Dendritic cell treated with granulocyte-macrophage colony-stimulating factor and Interleukin-4, amounts not matched to agents 40 ng/mL and 50 ng/mL, for 4 days (primary cell): ENCODE results near the gene EYA2.
"Not testable (repeated sequence)": the region's sequence is repeated elsewhere in the genome, so short reads cannot be mapped to it uniquely, and the experiment has no call there.

ENCODE experiments used
- H3K27ac Mint-ChIP-seq: one replicate; pipeline ENCODE4 v1.8.0; 2022; ENCODE audit warnings: mild to moderate bottlenecking, mixed read lengths
- H3K27me3 Mint-ChIP-seq: one replicate; pipeline ENCODE4 v1.8.0; 2022; ENCODE audit warnings: mild to moderate bottlenecking, mixed read lengths
- H3K36me3 Mint-ChIP-seq: one replicate; pipeline ENCODE4 v1.8.0; 2022; ENCODE audit warnings: low read depth, mixed read lengths
- H3K4me1 Mint-ChIP-seq: one replicate; pipeline ENCODE4 v1.8.0; 2022; ENCODE audit warnings: low read depth, mixed read lengths
- H3K4me3 Mint-ChIP-seq: one replicate; pipeline ENCODE4 v1.8.0; 2022; ENCODE audit warnings: mild to moderate bottlenecking, moderate library complexity, mixed read lengths
- H3K9me3 Mint-ChIP-seq: one replicate; pipeline ENCODE4 v1.8.0; 2022; ENCODE audit warnings: mixed read lengths
- intact Hi-C: fragments of 100-400 bp; cut with micrococcal nuclease; formaldehyde crosslinking; loops from one replicate; pipeline ENCODE4 v1.15.0; 2022

Gene EYA2

DNA sequence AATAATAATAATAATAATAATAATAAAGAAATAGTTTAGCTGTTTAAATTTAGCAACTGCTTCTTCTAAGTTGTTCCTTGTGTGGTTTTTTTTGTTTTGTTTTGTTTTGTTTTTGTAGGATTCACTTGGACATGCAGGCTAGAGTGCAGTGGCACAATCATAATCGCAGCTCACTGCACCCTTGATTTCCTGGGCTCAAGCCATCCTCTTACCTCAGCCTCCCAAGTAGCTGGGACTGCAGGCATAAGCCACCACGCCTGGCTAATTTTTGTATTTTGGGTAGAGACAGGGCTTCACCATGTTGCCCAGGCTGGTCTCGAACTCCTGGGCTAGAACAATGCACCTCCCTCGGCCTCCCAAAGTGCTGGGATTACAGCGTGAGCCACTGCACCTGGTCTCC is 15.3 kb upstream of the EYA2 start:
- H3K36me3 Mint-ChIP-seq = no peaks in the 10 kb centered on the region
- intact Hi-C loops = no loop called here
- no peaks in the 10 kb centered on the region for H3K4me1 Mint-ChIP-seq
- no peaks in the 10 kb centered on the region for H3K9me3 Mint-ChIP-seq
- no peak overlapping the region for H3K27ac Mint-ChIP-seq
- no peak overlapping the region for H3K4me3 Mint-ChIP-seq
- peaks cover 25% of the 10 kb centered on the region for H3K27me3 Mint-ChIP-seq

GRCh38 chr20:46879963-46880362 is 14.7 kb upstream of the EYA2 start:
- peaks cover 20% of the 10 kb centered on the region for H3K27me3 Mint-ChIP-seq
- H3K27ac Mint-ChIP-seq, H3K36me3 Mint-ChIP-seq, intact Hi-C loops, H3K4me3 Mint-ChIP-seq, H3K4me1 Mint-ChIP-seq, H3K9me3 Mint-ChIP-seq: not testable (repeated sequence)

GRCh38 chr20:46883892-46884291 is 10.8 kb upstream of the EYA2 start:
- intact Hi-C loops = no loop called here
- Mint-ChIP-seq H3K27me3 (peaks cover 24% of the 10 kb centered on the region), H3K27ac (no peak overlapping the region), H3K4me3 (no peak overlapping the region), H3K4me1 (no peaks in the 10 kb centered on the region), H3K9me3 (no peaks in the 10 kb centered on the region), H3K36me3 (no peaks in the 10 kb centered on the region)

DNA sequence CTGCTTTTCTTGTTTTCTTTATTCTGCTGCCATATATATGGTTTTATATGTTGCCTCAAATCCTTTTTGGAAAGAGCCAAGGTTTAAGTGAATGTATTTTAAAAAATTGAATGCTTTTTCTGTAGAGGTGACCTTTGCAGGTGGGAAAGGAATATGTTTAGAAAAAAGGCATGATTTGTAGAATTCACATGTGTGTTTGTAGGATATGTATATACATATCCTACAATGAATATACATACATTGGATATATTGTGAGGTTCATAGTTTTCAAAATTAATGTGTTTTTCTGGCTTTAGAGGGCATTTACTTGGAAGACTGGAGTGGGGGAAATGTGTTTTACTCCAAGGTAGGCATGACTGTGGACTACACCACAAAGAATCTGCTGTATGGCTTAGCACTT is 4.0 kb upstream of the EYA2 start:
- no peaks in the 10 kb centered on the region for H3K4me1 Mint-ChIP-seq
- peaks cover 10% of the 10 kb centered on the region for H3K9me3 Mint-ChIP-seq
- peaks cover 57% of the 10 kb centered on the region for H3K27me3 Mint-ChIP-seq
- H3K4me3 Mint-ChIP-seq = no peak overlapping the region
- no peaks in the 10 kb centered on the region for H3K36me3 Mint-ChIP-seq
- no peak overlapping the region for H3K27ac Mint-ChIP-seq
- intact Hi-C loops = no loop called here

- H3K27ac Mint-ChIP-seq = no peak overlapping the region
- intact Hi-C loops = no loop called here
- peaks cover 10% of the 10 kb centered on the region for H3K9me3 Mint-ChIP-seq
- peaks cover 75% of the 10 kb centered on the region for H3K27me3 Mint-ChIP-seq
- H3K36me3 Mint-ChIP-seq = no peaks in the 10 kb centered on the region
- no peaks in the 10 kb centered on the region for H3K4me1 Mint-ChIP-seq
- H3K4me3 Mint-ChIP-seq = no peak overlapping the region
Observed at GRCh38 chr20:46893051-46893450, 1.6 kb upstream of the EYA2 start.

GRCh38 chr20:46893877-46894578 is 615 bp upstream of the EYA2 start:
- Mint-ChIP-seq H3K4me3 (no peak overlapping the region), H3K27me3 (peaks cover 74% of the 10 kb centered on the region), H3K36me3 (no peaks in the 10 kb centered on the region), H3K4me1 (no peaks in the 10 kb centered on the region), H3K27ac (no peak overlapping the region), H3K9me3 (peaks cover 10% of the 10 kb centered on the region)
- intact Hi-C loops = no loop called here

GRCh38 chr20:46894971-46895905 is 595 bp downstream of the EYA2 start:
- H3K9me3 Mint-ChIP-seq = peaks cover 10% of the 10 kb centered on the region

DNA sequence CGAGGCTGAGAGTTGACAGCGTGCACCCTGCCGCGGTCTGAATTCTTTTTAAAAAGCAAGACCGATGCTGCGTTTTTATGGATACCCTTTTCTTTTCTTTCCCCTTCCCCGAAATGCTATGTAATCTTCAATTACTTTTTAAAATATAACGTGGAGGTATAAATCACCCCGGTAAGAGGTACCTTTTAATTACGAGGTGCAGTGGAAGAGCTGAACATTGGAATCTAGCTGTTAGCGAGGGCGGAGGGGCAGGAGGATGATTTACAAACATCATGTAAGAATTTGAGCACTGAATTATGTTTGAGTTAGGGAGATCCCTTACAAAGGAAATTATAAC is 1.2 kb downstream of the EYA2 start:
- Mint-ChIP-seq H3K27ac (no peak overlapping the region), H3K27me3 (peaks cover 68% of the 10 kb centered on the region), H3K9me3 (peaks cover 5% of the 10 kb centered on the region), H3K4me3 (no peak overlapping the region), H3K4me1 (peaks cover 10% of the 10 kb centered on the region), H3K36me3 (no peaks in the 10 kb centered on the region)
- intact Hi-C loops = no loop called here

More at GRCh38 chr20:46894971-46895905, 595 bp downstream of the EYA2 start:
- H3K4me1 Mint-ChIP-seq = peaks cover 10% of the 10 kb centered on the region
- peaks cover 69% of the 10 kb centered on the region for H3K27me3 Mint-ChIP-seq
- no peak overlapping the region for H3K4me3 Mint-ChIP-seq
- no peaks in the 10 kb centered on the region for H3K36me3 Mint-ChIP-seq
- intact Hi-C loops = no loop called here
- H3K27ac Mint-ChIP-seq = no peak overlapping the region

GRCh38 chr20:46897328-46897880 is 2.8 kb downstream of the EYA2 start:
- no peak overlapping the region for H3K27ac Mint-ChIP-seq
- no peak overlapping the region for H3K4me3 Mint-ChIP-seq
- H3K4me1 Mint-ChIP-seq = peaks cover 10% of the 10 kb centered on the region
- H3K9me3 Mint-ChIP-seq = no peaks in the 10 kb centered on the region
- intact Hi-C loops = no loop called here
- H3K27me3 Mint-ChIP-seq = peaks cover 71% of the 10 kb centered on the region
- H3K36me3 Mint-ChIP-seq = no peaks in the 10 kb centered on the region

- Mint-ChIP-seq H3K4me3 (no peak overlapping the region), H3K27ac (no peak overlapping the region), H3K27me3 (peaks cover 67% of the 10 kb centered on the region), H3K36me3 (no peaks in the 10 kb centered on the region), H3K9me3 (no peaks in the 10 kb centered on the region), H3K4me1 (peaks cover 10% of the 10 kb centered on the region)
- intact Hi-C loops = no loop called here
Observed at GRCh38 chr20:46898423-46898822, 3.8 kb downstream of the EYA2 start.

DNA sequence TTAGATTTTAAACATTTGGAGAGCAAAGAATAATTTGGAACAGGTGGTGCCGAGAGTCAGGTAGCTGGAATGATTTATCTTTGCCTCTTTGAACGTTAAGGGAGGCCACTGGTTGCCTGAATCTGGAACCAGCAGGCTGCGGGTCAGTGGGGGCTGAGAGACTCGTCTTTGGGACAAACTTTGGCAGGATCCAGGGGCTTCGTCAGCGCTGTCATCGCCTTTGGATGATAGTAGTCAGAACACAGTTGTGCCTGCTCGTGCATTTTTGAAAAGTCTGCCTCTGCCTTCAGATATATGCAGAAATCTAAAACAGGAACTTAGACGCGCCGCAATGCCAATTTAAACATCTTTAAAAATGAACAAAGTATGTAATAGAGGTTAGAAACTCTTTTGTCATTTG is 5.0 kb downstream of the EYA2 start:
- H3K36me3 Mint-ChIP-seq = no peaks in the 10 kb centered on the region
- peak overlapping the region; percentile 27 for H3K27ac Mint-ChIP-seq
- no peak overlapping the region for H3K4me3 Mint-ChIP-seq
- peaks cover 57% of the 10 kb centered on the region for H3K27me3 Mint-ChIP-seq
- no peaks in the 10 kb centered on the region for H3K9me3 Mint-ChIP-seq
- intact Hi-C loops = no loop called here
- H3K4me1 Mint-ChIP-seq = peaks cover 10% of the 10 kb centered on the region

DNA sequence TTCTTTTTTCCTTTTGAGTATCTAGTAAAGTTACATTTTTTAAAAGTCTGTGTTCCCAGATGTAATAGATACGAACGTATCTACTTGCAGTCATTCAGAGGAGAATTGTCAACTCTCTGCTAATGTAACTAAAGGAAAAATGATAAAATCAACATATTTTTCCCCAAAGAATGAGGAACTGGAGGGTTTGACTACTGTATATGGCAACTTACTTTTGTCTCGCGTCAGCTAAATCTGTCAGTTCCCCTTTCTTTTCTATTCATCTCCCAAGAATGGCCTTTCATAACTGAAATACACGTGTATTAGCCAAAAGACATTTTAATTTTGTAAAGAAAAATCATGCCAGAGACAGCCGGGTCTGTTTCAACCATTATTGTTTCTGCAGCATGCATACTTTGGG is 5.4 kb downstream of the EYA2 start:
- Mint-ChIP-seq H3K9me3 (no peaks in the 10 kb centered on the region), H3K4me1 (peaks cover 10% of the 10 kb centered on the region), H3K27ac (peak overlapping the region; percentile 27), H3K27me3 (peaks cover 54% of the 10 kb centered on the region), H3K4me3 (no peak overlapping the region), H3K36me3 (no peaks in the 10 kb centered on the region)
- intact Hi-C loops = no loop called here

DNA sequence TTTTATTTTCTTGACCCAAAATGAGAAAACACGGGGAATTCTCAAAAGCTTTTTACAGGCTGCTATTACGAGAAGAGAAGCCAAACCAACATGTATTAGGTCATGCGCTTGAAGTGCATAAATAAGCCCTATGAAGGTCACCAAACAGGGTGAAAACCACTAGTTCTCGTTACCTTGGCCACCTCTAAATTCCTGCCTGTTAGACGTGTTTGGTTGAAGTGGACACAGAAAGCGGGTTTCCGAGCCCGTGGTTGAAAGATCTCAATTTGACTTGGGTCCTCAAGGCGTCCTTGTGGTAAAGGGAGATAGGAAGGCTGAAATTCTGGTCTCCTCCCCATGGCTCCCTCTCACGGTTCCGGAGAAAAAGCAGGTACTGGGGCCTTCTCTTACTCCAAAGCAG is 6.2 kb downstream of the EYA2 start:
- Mint-ChIP-seq H3K36me3 (no peaks in the 10 kb centered on the region), H3K27ac (no peak overlapping the region), H3K9me3 (no peaks in the 10 kb centered on the region), H3K4me1 (peaks cover 10% of the 10 kb centered on the region), H3K27me3 (peaks cover 47% of the 10 kb centered on the region), H3K4me3 (no peak overlapping the region)
- intact Hi-C loops = no loop called here

- H3K4me1 Mint-ChIP-seq = peaks cover 10% of the 10 kb centered on the region
- intact Hi-C loops = no loop called here
- no peaks in the 10 kb centered on the region for H3K9me3 Mint-ChIP-seq
- H3K27ac Mint-ChIP-seq = no peak overlapping the region
- H3K27me3 Mint-ChIP-seq = peaks cover 39% of the 10 kb centered on the region
- no peaks in the 10 kb centered on the region for H3K36me3 Mint-ChIP-seq
- H3K4me3 Mint-ChIP-seq = no peak overlapping the region
Observed at GRCh38 chr20:46901638-46902037, 7.0 kb downstream of the EYA2 start.
